K562 (cell line): Measurements from ENCODE around the gene GLRX5.

Experiments used
- HDAC2 ChIP-seq: fragments of 450-650 bp; IDR thresholded peaks from 2 replicates; pipeline ENCODE4 v1.6.1; 2016; ENCODE audit warnings: mild to moderate bottlenecking
- HMGXB4 ChIP-seq: sonication (generic); formaldehyde crosslinking; IDR thresholded peaks from 2 replicates; pipeline ENCODE4 v1.8.1; 2023; ENCODE audit warnings: mild to moderate bottlenecking, missing genetic modification reagents
- MCM2 ChIP-seq: fragments of 450-650 bp; IDR thresholded peaks from 2 replicates; pipeline ENCODE4 v1.6.1; 2017; ENCODE audit warnings: low read depth, mild to moderate bottlenecking
- NFYB ChIP-seq: IDR thresholded peaks from 2 replicates; pipeline ENCODE4 v1.6.1; 2011; ENCODE audit warnings: mild to moderate bottlenecking, moderate library complexity; ENCODE audit not compliant: insufficient read length; ENCODE audit errors: extremely low read depth
- PML ChIP-seq: IDR thresholded peaks from 2 replicates; pipeline ENCODE4 v1.6.1; 2012; ENCODE audit warnings: low read length, inconsistent platforms
- RCOR1 ChIP-seq, 2 experiments: IDR thresholded peaks; 2 replicates each; pipeline ENCODE4 v1.6.1; 2012; ENCODE audit warnings: low read depth in 2 of 2, low read length in 2 of 2, borderline replicate concordance in 1 of 2, improper control_type of control experiment in 1 of 2
- SMAD4 ChIP-seq: fragments of 250-450 bp; sonication (Bioruptor Pico); conservative IDR thresholded peaks from 2 replicates; pipeline ENCODE4 v1.8.0; 2021; ENCODE audit warnings: inconsistent platforms, mild to moderate bottlenecking, moderate library complexity
- TGIF2 ChIP-seq: sonication (generic); formaldehyde crosslinking; IDR thresholded peaks from 2 replicates; pipeline ENCODE4 v1.8.1; 2022; ENCODE audit warnings: mild to moderate bottlenecking, missing genetic modification reagents, moderate library complexity
- USF1 ChIP-seq: sonication (generic); formaldehyde crosslinking; IDR thresholded peaks from 2 replicates; pipeline ENCODE4 v1.9.0; 2022; ENCODE audit warnings: mild to moderate bottlenecking, missing genetic modification reagents
- ZBTB33 ChIP-seq: sonication (generic); formaldehyde crosslinking; IDR thresholded peaks from 2 replicates; pipeline ENCODE4 v1.8.1; 2023; ENCODE audit warnings: mild to moderate bottlenecking, missing genetic modification reagents
- ZC3H8 ChIP-seq: fragments of 450-650 bp; IDR thresholded peaks from 2 replicates; pipeline ENCODE4 v1.6.1; 2017
- TF ChIP-seq, protein P1 (sequence below): sonication (generic); formaldehyde crosslinking; IDR thresholded peaks from 2 replicates; pipeline ENCODE4 v1.8.0; 2022; ENCODE audit warnings: mild to moderate bottlenecking, missing genetic modification reagents, borderline replicate concordance
- TF ChIP-seq, protein P2 (sequence below), 2 experiments: fragments of 250-450 bp in 1 of 2; fragments of 450-650 bp in 1 of 2; sonication (Bioruptor Pico) in 1 of 2; IDR thresholded peaks; 2 replicates each; pipeline versions ENCODE4 v1.6.1 to v1.8.0; 2016 to 2021; ENCODE audit warnings: mild to moderate bottlenecking in 2 of 2, moderate library complexity in 2 of 2, missing compliant biosample characterization in 1 of 2, missing genetic modification characterization in 1 of 2

DNA sequence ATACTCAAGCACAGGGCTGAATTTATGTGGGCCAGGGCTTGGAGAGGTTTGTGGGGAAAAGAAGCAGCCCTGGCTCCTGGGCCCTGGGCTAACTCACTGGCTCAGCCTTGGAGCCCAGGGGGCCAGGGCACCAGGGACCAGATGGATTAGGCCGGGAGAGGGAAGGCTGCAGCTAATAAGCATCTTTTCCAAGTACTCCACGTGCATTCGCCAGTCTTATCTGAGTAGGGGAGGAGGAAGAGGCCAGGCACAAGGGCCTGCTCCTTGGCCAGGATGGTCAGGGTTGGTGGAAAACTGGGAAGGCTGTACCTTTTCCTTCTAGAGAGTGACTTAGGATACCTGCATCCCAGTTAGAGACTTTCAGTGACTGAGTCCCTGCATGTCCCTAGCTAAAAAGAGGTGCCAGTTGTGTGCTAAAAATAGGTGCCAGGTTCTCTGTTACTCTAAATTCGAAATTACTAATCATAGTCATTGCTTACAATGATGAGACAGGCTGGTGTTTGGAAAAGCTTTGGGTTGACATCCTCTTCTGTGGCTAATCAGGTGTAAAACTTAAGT is 1.3 kb downstream of the GLRX5 start:
- TF ChIP-seq PML (no peak), HMGXB4 (CRISPR knock-in tag) (no peak), USF1 (CRISPR knock-in tag) (no peak), NFYB (no peak), ZC3H8 (no peak), SMAD4 (CRISPR knock-in tag) (no peak), ZBTB33 (CRISPR knock-in tag) (no peak), RCOR1 (IDR thresholded peaks at IDR 0.05; ENCODE audit: borderline replicate concordance in 1 of 2, low read depth in 2 of 2, low read length in 2 of 2) (no peak), MCM2 (no peak), HDAC2 (no peak), TGIF2 (CRISPR knock-in tag) (no peak)
- TF ChIP-seq, protein P1, sequence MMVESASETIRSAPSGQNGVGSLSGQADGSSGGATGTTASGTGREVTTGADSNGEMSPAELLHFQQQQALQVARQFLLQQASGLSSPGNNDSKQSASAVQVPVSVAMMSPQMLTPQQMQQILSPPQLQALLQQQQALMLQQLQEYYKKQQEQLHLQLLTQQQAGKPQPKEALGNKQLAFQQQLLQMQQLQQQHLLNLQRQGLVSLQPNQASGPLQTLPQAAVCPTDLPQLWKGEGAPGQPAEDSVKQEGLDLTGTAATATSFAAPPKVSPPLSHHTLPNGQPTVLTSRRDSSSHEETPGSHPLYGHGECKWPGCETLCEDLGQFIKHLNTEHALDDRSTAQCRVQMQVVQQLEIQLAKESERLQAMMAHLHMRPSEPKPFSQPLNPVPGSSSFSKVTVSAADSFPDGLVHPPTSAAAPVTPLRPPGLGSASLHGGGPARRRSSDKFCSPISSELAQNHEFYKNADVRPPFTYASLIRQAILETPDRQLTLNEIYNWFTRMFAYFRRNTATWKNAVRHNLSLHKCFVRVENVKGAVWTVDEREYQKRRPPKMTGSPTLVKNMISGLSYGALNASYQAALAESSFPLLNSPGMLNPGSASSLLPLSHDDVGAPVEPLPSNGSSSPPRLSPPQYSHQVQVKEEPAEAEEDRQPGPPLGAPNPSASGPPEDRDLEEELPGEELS: no peak
- TF ChIP-seq, protein P2, sequence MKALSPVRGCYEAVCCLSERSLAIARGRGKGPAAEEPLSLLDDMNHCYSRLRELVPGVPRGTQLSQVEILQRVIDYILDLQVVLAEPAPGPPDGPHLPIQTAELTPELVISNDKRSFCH (CRISPR knock-in tag; IDR thresholded peaks at IDR 0.05): no peak
- TF ChIP-seq, protein P2 (tag; IDR thresholded peaks at IDR 0.05): no peak
